Body of pancreas (tissue), 4 donors: ENCODE measurements around the gene ARF6. TPM values are rescaled to one million over a fixed set of nuclear protein-coding genes. Genes with fewer than 3 reads are reported as not detected.
"Not testable (repeated sequence)": the region's sequence is repeated elsewhere in the genome, so short reads cannot be mapped to it uniquely, and the experiment has no call there.

ENCODE experiments used
- ATAC-seq: fragments of 150-250 bp; one replicate; pipeline ENCODE4 v1.9.1; 2016
- DNase-seq, 4 donors: peaks; one replicate each; pipeline ENCODE4 v3.0.0-alpha.2; 2019
- H3K27ac ChIP-seq, 4 donors: fragments of 200-600 bp; sonication (generic); 1 replicate in 3 of 4; 2 replicates in 1 of 4; pipeline versions ENCODE4 v1.5.1 to v1.6.1; 2016 to 2019; ENCODE audit warnings: mild to moderate bottlenecking in 1 of 4, mixed read lengths in 1 of 4, moderate library complexity in 1 of 4
- H3K27me3 ChIP-seq, 2 donors: fragments of 200-600 bp; sonication (generic); one replicate each; pipeline ENCODE4 v1.6.0; 2016; ENCODE audit warnings: mild to moderate bottlenecking in 1 of 2
- H3K36me3 ChIP-seq, 2 donors: fragments of 200-600 bp; sonication (generic); replicated peaks in 1 of 2; 2 replicates each; pipeline ENCODE4 v1.5.1; 2016; ENCODE audit warnings: low read depth in 2 of 2; ENCODE audit not compliant: insufficient read depth in 1 of 2
- H3K4me1 ChIP-seq: fragments of 200-600 bp; sonication (generic); one replicate; pipeline ENCODE4 v1.6.0; 2016
- H3K4me3 ChIP-seq, 2 donors: fragments of 200-600 bp; sonication (generic); 1 replicate in 1 of 2; 2 replicates in 1 of 2; pipeline ENCODE4 v1.5.1; 2016 to 2019
- H3K9me3 ChIP-seq, 3 donors: fragments of 200-600 bp; sonication (generic); 1 replicate in 2 of 3; 2 replicates in 1 of 3; pipeline ENCODE4 v1.5.1; 2016
- CTCF ChIP-seq, 7 experiments: fragments of 450-650 bp in 4 of 7; fragments of 200-600 bp in 3 of 7; sonication (generic) in 3 of 7; IDR thresholded peaks; one replicate each; pipeline ENCODE4 v1.5.1; 2016 to 2019; ENCODE audit warnings: antibody characterized with exemption in 7 of 7
- POLR2A ChIP-seq, 3 donors: fragments of 450-650 bp; IDR thresholded peaks; one replicate each; pipeline ENCODE4 v1.6.1; 2016; ENCODE audit warnings: antibody characterized with exemption in 3 of 3, mild to moderate bottlenecking in 2 of 3
- WGBS, 2 donors: methylation state at CpG; one replicate each; pipeline ENCODE4 v1.1.5; 2017; 5-methylcytosine and 5-hydroxymethylcytosine counted together
- intact Hi-C: fragments of 100-400 bp; cut with DNase I; formaldehyde crosslinking; loops from one replicate; pipeline ENCODE4 v1.15.1; 2023
- total RNA-seq, 2 donors: library from RNA; depleted of rRNA; stranded (reverse); fragments of >200 nt; gene quantifications; one replicate each; pipeline ENCODE4 v1.1.0, GENCODE V29; 2016

The ARF6 gene
- total RNA-seq, 2 donors from 2014 or later, result 18.5 to 27.8 TPM

- ATAC-seq, result not testable (repeated sequence)
- WGBS, 2 donors, result 62 to 71% methylated on average over 19 to 24 of the region's 24 CpGs
Observed at GRCh38 chr14:49902679-49903246, 9.9 kb downstream of the ARF6 start.

GRCh38 chr14:49904270-49904669 lies 11.4 kb downstream of the ARF6 start:
- ATAC-seq, result no peak
- TF ChIP-seq CTCF (IDR thresholded peaks at IDR 0.05) (no peak), POLR2A (IDR thresholded peaks at IDR 0.05) (no peak)
- intact Hi-C loops, result no loop called here

More at GRCh38 chr14:49902679-49903246, 9.9 kb downstream of the ARF6 start:
- H3K4me3 ChIP-seq, intact Hi-C loops, H3K27me3 ChIP-seq, H3K36me3 ChIP-seq, H3K9me3 ChIP-seq, H3K4me1 ChIP-seq, H3K27ac ChIP-seq, DNase-seq: not testable (repeated sequence)
- peak in 1 of 7 experiments; percentile 14 for TF ChIP-seq CTCF (IDR thresholded peaks at IDR 0.05)

GRCh38 chr14:49905989-49906388 lies 13.1 kb downstream of the ARF6 start:
- intact Hi-C loops, result no loop called here
- no peak overlapping the region for H3K4me3 ChIP-seq
- no peak for TF ChIP-seq CTCF (IDR thresholded peaks at IDR 0.05)
- no peak for TF ChIP-seq POLR2A (IDR thresholded peaks at IDR 0.05)
- H3K27me3 ChIP-seq, result no peaks in the 10 kb centered on the region
- ATAC-seq (no peak), DNase-seq (no peak)
- no peaks in the 10 kb centered on the region for H3K4me1 ChIP-seq
- H3K36me3 ChIP-seq, result no peaks in the 10 kb centered on the region
- H3K27ac ChIP-seq, result no peak overlapping the region
- 70 to 78% methylated on average over 7 of the region's 7 CpGs for whole genome bisulfite sequencing, 2 donors
- H3K9me3 ChIP-seq, result no peaks in the 10 kb centered on the region

More at GRCh38 chr14:49904270-49904669, 11.4 kb downstream of the ARF6 start:
- H3K9me3 ChIP-seq, result no peaks in the 10 kb centered on the region
- no peak overlapping the region for H3K4me3 ChIP-seq
- H3K27me3 ChIP-seq, result no peaks in the 10 kb centered on the region
- DNase-seq, result no peak
- no peaks in the 10 kb centered on the region for H3K4me1 ChIP-seq
- no peak overlapping the region for H3K27ac ChIP-seq
- no peaks in the 10 kb centered on the region for H3K36me3 ChIP-seq

GRCh38 chr14:49907186-49907585 lies 14.3 kb downstream of the ARF6 start:
- Histone ChIP-seq H3K27ac (no peak overlapping the region), H3K27me3 (no peaks in the 10 kb centered on the region), H3K36me3 (no peaks in the 10 kb centered on the region), H3K9me3 (no peaks in the 10 kb centered on the region), H3K4me1 (no peaks in the 10 kb centered on the region), H3K4me3 (no peak overlapping the region)
- WGBS, 2 donors, result 52 to 54% methylated on average over 5 of the region's 5 CpGs
- TF ChIP-seq POLR2A (IDR thresholded peaks at IDR 0.05), result no peak
- no peak for TF ChIP-seq CTCF (IDR thresholded peaks at IDR 0.05)
- no peak for DNase-seq
- no peak for ATAC-seq
- intact Hi-C loops, result no loop called here

GRCh38 chr14:49908433-49908782 lies 15.5 kb downstream of the ARF6 start:
- H3K4me1 ChIP-seq, result no peaks in the 10 kb centered on the region
- no peaks in the 10 kb centered on the region for H3K9me3 ChIP-seq
- H3K36me3 ChIP-seq, result no peaks in the 10 kb centered on the region
- ATAC-seq (no peak), DNase-seq (no peak)
- TF ChIP-seq CTCF (IDR thresholded peaks at IDR 0.05) (no peak), POLR2A (IDR thresholded peaks at IDR 0.05) (no peak)
- no peaks in the 10 kb centered on the region for H3K27me3 ChIP-seq
- WGBS, 2 donors, result 0% methylated on average over 1 of the region's 1 CpG
- intact Hi-C loops, result no loop called here
- peak overlapping the region in 1 of 4 donors; percentile 46 for H3K27ac ChIP-seq
- H3K4me3 ChIP-seq, result no peak overlapping the region
